Measurements from ENCODE around the gene AAMP.

- TF ChIP-seq BHLHE40 (IDR thresholded peaks at IDR 0.05; ENCODE audit: borderline replicate concordance) (no peak), NFRKB (IDR thresholded peaks at IDR 0.05) (no peak), LEF1 (IDR thresholded peaks at IDR 0.05; ENCODE audit: borderline replicate concordance) (no peak), FOXM1 (IDR thresholded peaks at IDR 0.05; ENCODE audit: borderline replicate concordance) (no peak), SP1 (IDR thresholded peaks at IDR 0.05) (no peak), L3MBTL2 (conservative IDR thresholded peaks at IDR 0.05) (no peak)
These were observed 45.8 kb downstream of the AAMP start for GRCh38 chr2:218224186-218224585.

Data from HEK293T (cell line).